GM12891 (cell line): ENCODE data around the gene TF.

ENCODE experiments used
- PAX5 ChIP-seq: IDR thresholded peaks from 2 replicates; pipeline ENCODE4 v1.6.1; 2011; ENCODE audit warnings: low read length, moderate library complexity, mild to moderate bottlenecking; ENCODE audit not compliant: insufficient read depth, severe bottlenecking
- POLR2A ChIP-seq: IDR thresholded peaks from 2 replicates; pipeline ENCODE4 v1.6.1; 2011; ENCODE audit warnings: low read depth, low read length, control low read depth
- POLR2AphosphoS5 ChIP-seq: IDR thresholded peaks from 2 replicates; pipeline ENCODE4 v1.6.1; 2011; ENCODE audit warnings: low read depth, low read length, control low read depth
- POU2F2 ChIP-seq: IDR thresholded peaks from 2 replicates; pipeline ENCODE4 v1.6.1; 2011; ENCODE audit warnings: low read depth, mild to moderate bottlenecking, control low read depth, low read length, moderate library complexity
- SPI1 ChIP-seq: IDR thresholded peaks from 2 replicates; pipeline ENCODE4 v1.6.1; 2011; ENCODE audit warnings: low read depth, low read length, control low read depth
- TAF1 ChIP-seq: IDR thresholded peaks from 2 replicates; pipeline ENCODE4 v1.6.1; 2011; ENCODE audit warnings: low read depth, low read length, control low read depth

GRCh38 chr3:133760916-133761315 is 14.7 kb downstream of the TF start:
- TF ChIP-seq POLR2AphosphoS5 = no peak
- no peak for TF ChIP-seq POLR2A
- TF ChIP-seq SPI1 = no peak
- TF ChIP-seq PAX5 = no peak
- TF ChIP-seq TAF1 = no peak
- no peak for TF ChIP-seq POU2F2
